Heart left ventricle (tissue), 13 donors: Measurements from ENCODE around the gene STX8.

Source experiments
- POLR2A ChIP-seq, 2 donors: fragments of 450-650 bp; IDR thresholded peaks; one replicate each; pipeline ENCODE4 v1.6.1; 2017; ENCODE audit warnings: antibody characterized with exemption in 2 of 2, mild to moderate bottlenecking in 2 of 2, moderate library complexity in 2 of 2
- TF ChIP-seq, protein P1 (sequence below), 12 donors: fragments of 200-600 bp; sonication (generic) in 4 of 12; IDR thresholded peaks; one replicate each; pipeline versions ENCODE4 v1.5.0 to v1.8.0; 2018 to 2022; ENCODE audit warnings: antibody characterized with exemption in 12 of 12, mild to moderate bottlenecking in 5 of 12
- donor health status: ischemic (EF 13 %, LVEDD 7.1; RV severe dilation, severe dysfunction).
- donor health status: DM: no; HTN: yes; CAD: no.
- donor health status: DM: no; HTN: no; CAD: no.
- donor health status: ischemic (EF 25% LVEDD 6.9; RV normal size, moderate dysfunction).
- donor health status: ischemic (EF 25% LVEDD 5.7; RV mildly dilated, moderate dysfunction).
- donor health status: ischemic (EF 35%, LVEDD 5.7; RV mildly dilated, moderate dysfunction).
- donor health status: nonischemic (EF 11% LVEDD 7.7; RV severe dilation, severe dysfunction).
- donor health status: DM: yes; HTN: yes; CAD: no.
- donor health status: PGD.
- donor health status: ischemic (EF 29% LVEDD 5.4; RV normal size, mild dysfunction).
- donor health status: nonischemic (EF 23%, LVEDD 6.1; RV moderate dilation, normal function).

- TF ChIP-seq, protein P1, sequence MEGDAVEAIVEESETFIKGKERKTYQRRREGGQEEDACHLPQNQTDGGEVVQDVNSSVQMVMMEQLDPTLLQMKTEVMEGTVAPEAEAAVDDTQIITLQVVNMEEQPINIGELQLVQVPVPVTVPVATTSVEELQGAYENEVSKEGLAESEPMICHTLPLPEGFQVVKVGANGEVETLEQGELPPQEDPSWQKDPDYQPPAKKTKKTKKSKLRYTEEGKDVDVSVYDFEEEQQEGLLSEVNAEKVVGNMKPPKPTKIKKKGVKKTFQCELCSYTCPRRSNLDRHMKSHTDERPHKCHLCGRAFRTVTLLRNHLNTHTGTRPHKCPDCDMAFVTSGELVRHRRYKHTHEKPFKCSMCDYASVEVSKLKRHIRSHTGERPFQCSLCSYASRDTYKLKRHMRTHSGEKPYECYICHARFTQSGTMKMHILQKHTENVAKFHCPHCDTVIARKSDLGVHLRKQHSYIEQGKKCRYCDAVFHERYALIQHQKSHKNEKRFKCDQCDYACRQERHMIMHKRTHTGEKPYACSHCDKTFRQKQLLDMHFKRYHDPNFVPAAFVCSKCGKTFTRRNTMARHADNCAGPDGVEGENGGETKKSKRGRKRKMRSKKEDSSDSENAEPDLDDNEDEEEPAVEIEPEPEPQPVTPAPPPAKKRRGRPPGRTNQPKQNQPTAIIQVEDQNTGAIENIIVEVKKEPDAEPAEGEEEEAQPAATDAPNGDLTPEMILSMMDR (IDR thresholded peaks at IDR 0.05) = no peak
- no peak for TF ChIP-seq POLR2A (IDR thresholded peaks at IDR 0.05)
These were observed 289.8 kb downstream of the STX8 start for GRCh38 chr17:9285602-9286427.
